Measurements from ENCODE around the gene MSI2.

The MSI2 gene

GRCh38 chr17:57247913-57248312, 8.4 kb upstream of the MSI2 start:
- Histone ChIP-seq H3K27me3 (ENCODE audit: low read depth, low read length) (no peaks in the 10 kb centered on the region), H3K4me1 (ENCODE audit: control insufficient read depth in 1 of 2, insufficient read depth in 2 of 2, low read length in 2 of 2) (no peaks in the 10 kb centered on the region), H3K9me3 (ENCODE audit: control insufficient read depth in 1 of 2, low read length in 2 of 2) (peaks cover 0 to 6% of the 10 kb centered on the region in 2 donors), H3K36me3 (ENCODE audit: control insufficient read depth in 1 of 2, insufficient read depth in 2 of 2, low read length in 2 of 2) (no peaks in the 10 kb centered on the region), H3K4me3 (ENCODE audit: low read depth in 1 of 2, low read length in 2 of 2) (no peak overlapping the region), H3K27ac (ENCODE audit: low read length) (no peak overlapping the region)

GRCh38 chr17:57249520-57249919, 6.8 kb upstream of the MSI2 start:
- Histone ChIP-seq H3K9me3 (ENCODE audit: control insufficient read depth in 1 of 2, low read length in 2 of 2) (peaks cover 0 to 6% of the 10 kb centered on the region in 2 donors), H3K27ac (ENCODE audit: low read length) (no peak overlapping the region), H3K27me3 (ENCODE audit: low read depth, low read length) (no peaks in the 10 kb centered on the region), H3K4me1 (ENCODE audit: control insufficient read depth in 1 of 2, insufficient read depth in 2 of 2, low read length in 2 of 2) (no peaks in the 10 kb centered on the region), H3K4me3 (ENCODE audit: low read depth in 1 of 2, low read length in 2 of 2) (no peak overlapping the region), H3K36me3 (ENCODE audit: control insufficient read depth in 1 of 2, insufficient read depth in 2 of 2, low read length in 2 of 2) (no peaks in the 10 kb centered on the region)

- H3K36me3 ChIP-seq (ENCODE audit: control insufficient read depth in 1 of 2, insufficient read depth in 2 of 2, low read length in 2 of 2): no peaks in the 10 kb centered on the region
- no peak overlapping the region for H3K4me3 ChIP-seq (ENCODE audit: low read depth in 1 of 2, low read length in 2 of 2)
- H3K27me3 ChIP-seq (ENCODE audit: low read depth, low read length): no peaks in the 10 kb centered on the region
- no peak overlapping the region for H3K27ac ChIP-seq (ENCODE audit: low read length)
- peaks cover 0 to 6% of the 10 kb centered on the region in 2 donors for H3K9me3 ChIP-seq (ENCODE audit: control insufficient read depth in 1 of 2, low read length in 2 of 2)
- no peaks in the 10 kb centered on the region for H3K4me1 ChIP-seq (ENCODE audit: control insufficient read depth in 1 of 2, insufficient read depth in 2 of 2, low read length in 2 of 2)
Observed at GRCh38 chr17:57251211-57251787, 5.0 kb upstream of the MSI2 start.

- Histone ChIP-seq H3K27ac (ENCODE audit: low read length) (no peak overlapping the region), H3K27me3 (ENCODE audit: low read depth, low read length) (no peaks in the 10 kb centered on the region), H3K36me3 (ENCODE audit: control insufficient read depth in 1 of 2, insufficient read depth in 2 of 2, low read length in 2 of 2) (no peaks in the 10 kb centered on the region), H3K4me3 (ENCODE audit: low read depth in 1 of 2, low read length in 2 of 2) (no peak overlapping the region), H3K4me1 (ENCODE audit: control insufficient read depth in 1 of 2, insufficient read depth in 2 of 2, low read length in 2 of 2) (peaks cover 0 to 3% of the 10 kb centered on the region in 2 donors), H3K9me3 (ENCODE audit: control insufficient read depth in 1 of 2, low read length in 2 of 2) (peaks cover 0 to 6% of the 10 kb centered on the region in 2 donors)
Observed at GRCh38 chr17:57253362-57254065, 2.8 kb upstream of the MSI2 start.

GRCh38 chr17:57255182-57255775, 1.0 kb upstream of the MSI2 start:
- peaks cover 0 to 6% of the 10 kb centered on the region in 2 donors for H3K9me3 ChIP-seq (ENCODE audit: control insufficient read depth in 1 of 2, low read length in 2 of 2)
- H3K36me3 ChIP-seq (ENCODE audit: control insufficient read depth in 1 of 2, insufficient read depth in 2 of 2, low read length in 2 of 2): no peaks in the 10 kb centered on the region
- H3K27me3 ChIP-seq (ENCODE audit: low read depth, low read length): no peaks in the 10 kb centered on the region
- peaks cover 0 to 8% of the 10 kb centered on the region in 2 donors for H3K4me1 ChIP-seq (ENCODE audit: control insufficient read depth in 1 of 2, insufficient read depth in 2 of 2, low read length in 2 of 2)
- H3K4me3 ChIP-seq (ENCODE audit: low read depth in 1 of 2, low read length in 2 of 2): peak overlapping the region; percentile 69 to 71
- H3K27ac ChIP-seq (ENCODE audit: low read length): peak overlapping the region; percentile 8

- Histone ChIP-seq H3K27ac (ENCODE audit: low read length) (no peak overlapping the region), H3K36me3 (ENCODE audit: control insufficient read depth in 1 of 2, insufficient read depth in 2 of 2, low read length in 2 of 2) (no peaks in the 10 kb centered on the region), H3K4me3 (ENCODE audit: low read depth in 1 of 2, low read length in 2 of 2) (peak overlapping the region; percentile 75 to 85), H3K9me3 (ENCODE audit: control insufficient read depth in 1 of 2, low read length in 2 of 2) (no peaks in the 10 kb centered on the region), H3K27me3 (ENCODE audit: low read depth, low read length) (no peaks in the 10 kb centered on the region), H3K4me1 (ENCODE audit: control insufficient read depth in 1 of 2, insufficient read depth in 2 of 2, low read length in 2 of 2) (peaks cover 0 to 8% of the 10 kb centered on the region in 2 donors)
Observed at GRCh38 chr17:57256708-57257112, 387 bp downstream of the MSI2 start.

GRCh38 chr17:57257195-57257894, 1.0 kb downstream of the MSI2 start:
- H3K4me1 ChIP-seq (ENCODE audit: control insufficient read depth in 1 of 2, insufficient read depth in 2 of 2, low read length in 2 of 2): peaks cover 0 to 8% of the 10 kb centered on the region in 2 donors
- peak overlapping the region; percentile 75 to 85 for H3K4me3 ChIP-seq (ENCODE audit: low read depth in 1 of 2, low read length in 2 of 2)
- H3K27me3 ChIP-seq (ENCODE audit: low read depth, low read length): no peaks in the 10 kb centered on the region
- peaks cover under 1 to 6% of the 10 kb centered on the region in 2 donors for H3K36me3 ChIP-seq (ENCODE audit: control insufficient read depth in 1 of 2, insufficient read depth in 2 of 2, low read length in 2 of 2)
- H3K9me3 ChIP-seq (ENCODE audit: control insufficient read depth in 1 of 2, low read length in 2 of 2): no peaks in the 10 kb centered on the region
- H3K27ac ChIP-seq (ENCODE audit: low read length): peak overlapping the region; percentile 64

GRCh38 chr17:57257895-57258851, 1.9 kb downstream of the MSI2 start:
- H3K27ac ChIP-seq (ENCODE audit: low read length): peak overlapping the region; percentile 64
- H3K27me3 ChIP-seq (ENCODE audit: low read depth, low read length): no peaks in the 10 kb centered on the region
- peaks cover 0 to 8% of the 10 kb centered on the region in 2 donors for H3K4me1 ChIP-seq (ENCODE audit: control insufficient read depth in 1 of 2, insufficient read depth in 2 of 2, low read length in 2 of 2)
- H3K9me3 ChIP-seq (ENCODE audit: control insufficient read depth in 1 of 2, low read length in 2 of 2): no peaks in the 10 kb centered on the region
- H3K4me3 ChIP-seq (ENCODE audit: low read depth in 1 of 2, low read length in 2 of 2): peak overlapping the region; percentile 75 to 85
- H3K36me3 ChIP-seq (ENCODE audit: control insufficient read depth in 1 of 2, insufficient read depth in 2 of 2, low read length in 2 of 2): peaks cover 7 to 11% of the 10 kb centered on the region in 2 donors

GRCh38 chr17:57259306-57259705, 3.0 kb downstream of the MSI2 start:
- H3K36me3 ChIP-seq (ENCODE audit: control insufficient read depth in 1 of 2, insufficient read depth in 2 of 2, low read length in 2 of 2): peaks cover 15 to 17% of the 10 kb centered on the region in 2 donors
- peaks cover 0 to 8% of the 10 kb centered on the region in 2 donors for H3K4me1 ChIP-seq (ENCODE audit: control insufficient read depth in 1 of 2, insufficient read depth in 2 of 2, low read length in 2 of 2)
- H3K27ac ChIP-seq (ENCODE audit: low read length): no peak overlapping the region
- no peaks in the 10 kb centered on the region for H3K27me3 ChIP-seq (ENCODE audit: low read depth, low read length)
- H3K4me3 ChIP-seq (ENCODE audit: low read depth in 1 of 2, low read length in 2 of 2): no peak overlapping the region
- no peaks in the 10 kb centered on the region for H3K9me3 ChIP-seq (ENCODE audit: control insufficient read depth in 1 of 2, low read length in 2 of 2)

- peaks cover 15 to 22% of the 10 kb centered on the region in 2 donors for H3K36me3 ChIP-seq (ENCODE audit: control insufficient read depth in 1 of 2, insufficient read depth in 2 of 2, low read length in 2 of 2)
- no peaks in the 10 kb centered on the region for H3K27me3 ChIP-seq (ENCODE audit: low read depth, low read length)
- no peak overlapping the region for H3K27ac ChIP-seq (ENCODE audit: low read length)
- H3K9me3 ChIP-seq (ENCODE audit: control insufficient read depth in 1 of 2, low read length in 2 of 2): no peaks in the 10 kb centered on the region
- H3K4me1 ChIP-seq (ENCODE audit: control insufficient read depth in 1 of 2, insufficient read depth in 2 of 2, low read length in 2 of 2): peaks cover 0 to 8% of the 10 kb centered on the region in 2 donors
- no peak overlapping the region for H3K4me3 ChIP-seq (ENCODE audit: low read depth in 1 of 2, low read length in 2 of 2)
Observed at GRCh38 chr17:57259817-57260216, 3.5 kb downstream of the MSI2 start.

All from muscle layer of duodenum (tissue), 2 donors.